H7 (cell line): Measurements from ENCODE around the gene GUK1. TPM values are rescaled to one million over a fixed set of nuclear protein-coding genes. Genes with fewer than 3 reads are reported as not detected.

ENCODE experiments used
- DNase-seq: peaks from one replicate; pipeline ENCODE4 v3.0.0; 2012
- H3K27me3 ChIP-seq: 2 replicates; pipeline ENCODE4 v1.6.0; 2011; ENCODE audit warnings: mild to moderate bottlenecking, low read length; ENCODE audit not compliant: control insufficient read depth, insufficient read depth
- H3K36me3 ChIP-seq: replicated peaks from 2 replicates; pipeline ENCODE4 v1.5.1; 2011; ENCODE audit warnings: low read length; ENCODE audit not compliant: control insufficient read depth, insufficient read depth
- H3K4me3 ChIP-seq: 2 replicates; pipeline ENCODE4 v1.5.1; 2011; ENCODE audit warnings: low read depth, mild to moderate bottlenecking, control low read depth, low read length, moderate library complexity; ENCODE audit not compliant: insufficient read depth
- total RNA-seq: library from RNA; depleted of rRNA; stranded (reverse); fragments of >200 nt; shearing (Covaris generic); gene quantifications from 2 replicates; pipeline ENCODE4 v1.2.3, GENCODE V29; 2014

The GUK1 gene
- total RNA-seq, 1 experiment from 2014 or later: 216 TPM

DNA sequence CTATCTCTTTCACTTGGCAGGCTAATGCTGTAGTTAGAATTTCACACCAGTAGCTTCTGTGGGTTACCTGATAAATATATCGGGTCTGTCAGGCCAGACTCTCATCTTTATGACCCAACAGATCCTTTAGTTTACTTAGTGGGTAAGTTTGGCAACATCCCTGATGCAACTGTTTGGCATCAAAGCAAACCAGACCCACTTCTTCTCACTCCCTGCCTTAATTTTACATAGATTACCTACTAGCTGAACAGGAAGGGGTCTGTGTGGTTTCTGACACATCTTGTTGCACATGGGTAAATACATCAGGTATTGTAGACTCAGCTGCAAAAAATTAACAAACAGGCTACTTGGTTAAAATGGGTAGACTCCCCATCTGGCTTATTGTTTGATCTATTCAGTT lies 3.2 kb upstream of the GUK1 start:
- Histone ChIP-seq H3K36me3 (no peaks in the 10 kb centered on the region), H3K27me3 (peaks cover 13% of the 10 kb centered on the region; the same call in 1 of the 2 replicates), H3K4me3 (no peak overlapping the region)
- DNase-seq: no peak

DNA sequence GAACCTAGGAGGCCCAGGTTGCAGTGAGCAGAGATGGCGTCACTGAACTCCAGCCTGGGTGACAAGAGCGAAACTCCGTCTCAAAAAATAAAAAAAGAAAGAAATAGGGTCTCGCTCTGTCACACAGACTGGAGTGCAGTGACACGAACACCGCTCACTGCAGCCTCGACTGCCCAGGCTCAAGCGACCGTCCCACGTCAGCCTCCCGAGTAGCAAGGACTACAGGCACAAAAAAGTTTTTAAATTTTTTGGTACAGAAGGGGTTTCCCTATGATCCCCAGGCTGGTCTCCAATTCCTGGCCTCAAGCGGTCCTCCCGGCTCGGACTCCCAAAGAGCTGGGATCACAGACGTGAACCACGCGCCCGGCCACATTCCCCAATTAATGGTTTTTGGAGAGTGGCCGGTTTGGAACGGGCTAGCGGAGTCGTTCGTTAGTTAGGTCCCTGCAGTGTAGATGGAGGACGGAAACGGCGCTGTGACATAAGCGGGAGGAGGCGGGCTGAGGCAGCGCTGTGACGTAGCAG lies 611 bp upstream of the GUK1 start:
- no peaks in the 10 kb centered on the region for H3K36me3 ChIP-seq
- H3K27me3 ChIP-seq: peaks cover 13% of the 10 kb centered on the region; the same call in 1 of the 2 replicates
- H3K4me3 ChIP-seq: peak overlapping the region; percentile 99
- DNase-seq: no peak

DNA sequence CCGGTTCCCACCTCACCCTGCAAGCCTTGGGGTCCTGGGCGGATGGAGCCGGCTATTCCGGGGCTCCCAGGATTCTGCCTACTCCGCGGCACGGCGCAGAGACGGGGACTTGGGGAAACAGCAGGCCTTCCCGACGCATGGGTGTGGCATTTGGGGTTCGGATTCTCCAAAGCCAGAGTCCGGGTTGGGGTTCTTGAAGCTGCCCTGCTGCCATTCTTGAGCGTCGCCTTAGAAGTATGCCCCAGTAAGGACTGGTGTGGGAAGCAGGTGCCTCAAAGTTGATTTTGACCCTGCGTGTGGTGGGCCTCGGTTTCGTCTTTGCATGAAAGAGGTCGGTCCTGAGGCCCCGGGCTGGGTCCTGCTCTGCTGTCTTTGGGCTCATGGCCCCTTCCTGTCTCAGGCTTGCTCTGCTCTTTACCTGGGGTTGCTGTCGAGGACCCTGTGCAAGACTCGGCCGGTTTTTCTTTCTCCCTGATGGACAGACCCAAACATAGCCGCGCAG lies 696 bp downstream of the GUK1 start:
- H3K36me3 ChIP-seq: no peaks in the 10 kb centered on the region
- H3K27me3 ChIP-seq: peaks cover 7% of the 10 kb centered on the region; the same call in 1 of the 2 replicates
- peak overlapping the region; percentile 99 for H3K4me3 ChIP-seq
- DNase-seq: peak; percentile 61

DNA sequence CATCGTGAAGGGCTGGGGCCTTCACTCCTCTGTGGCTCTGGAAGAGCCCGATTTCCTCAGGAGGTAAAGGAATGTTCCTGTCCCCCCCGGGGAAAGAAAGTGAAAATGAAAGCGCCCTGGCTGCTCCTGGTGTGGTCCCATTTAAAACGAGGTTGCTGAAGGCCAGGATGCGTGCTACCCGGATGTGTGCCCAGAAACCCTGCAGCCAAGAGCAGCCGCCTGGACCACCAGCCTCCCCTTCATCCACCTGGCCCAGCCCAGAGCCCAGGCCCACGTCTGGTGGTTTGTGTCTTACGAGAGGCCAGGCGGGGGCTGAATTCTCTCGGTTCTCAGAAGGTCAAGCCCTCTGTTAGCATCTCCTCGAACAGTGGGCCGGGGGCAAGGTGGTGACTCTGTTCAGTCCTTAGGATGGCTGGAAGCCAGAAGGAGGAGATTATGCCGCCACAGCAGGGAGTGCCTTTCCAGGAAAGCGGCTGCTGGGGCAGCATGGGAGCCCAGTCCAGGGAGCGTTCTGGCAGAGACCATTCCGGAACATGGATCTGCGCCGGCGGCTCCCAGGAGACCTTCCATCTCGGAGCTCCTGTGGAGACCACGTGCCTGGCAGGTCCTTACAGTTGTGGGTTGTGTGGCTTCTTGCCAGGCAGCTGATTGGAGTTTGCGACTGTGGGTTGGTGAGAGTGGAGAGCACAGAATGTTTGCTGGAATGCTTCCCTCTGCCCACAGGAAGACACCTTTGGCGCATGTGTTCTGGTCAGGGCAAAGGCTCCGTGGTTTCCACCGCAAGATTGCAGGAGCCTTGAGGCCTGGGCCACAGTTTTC lies 1.4 kb downstream of the GUK1 start:
- Histone ChIP-seq H3K27me3 (peaks cover 5% of the 10 kb centered on the region; the same call in 1 of the 2 replicates), H3K4me3 (peak overlapping the region; percentile 99; the same call in 1 of the 2 replicates), H3K36me3 (no peaks in the 10 kb centered on the region)
- DNase-seq: peak; percentile 53

DNA sequence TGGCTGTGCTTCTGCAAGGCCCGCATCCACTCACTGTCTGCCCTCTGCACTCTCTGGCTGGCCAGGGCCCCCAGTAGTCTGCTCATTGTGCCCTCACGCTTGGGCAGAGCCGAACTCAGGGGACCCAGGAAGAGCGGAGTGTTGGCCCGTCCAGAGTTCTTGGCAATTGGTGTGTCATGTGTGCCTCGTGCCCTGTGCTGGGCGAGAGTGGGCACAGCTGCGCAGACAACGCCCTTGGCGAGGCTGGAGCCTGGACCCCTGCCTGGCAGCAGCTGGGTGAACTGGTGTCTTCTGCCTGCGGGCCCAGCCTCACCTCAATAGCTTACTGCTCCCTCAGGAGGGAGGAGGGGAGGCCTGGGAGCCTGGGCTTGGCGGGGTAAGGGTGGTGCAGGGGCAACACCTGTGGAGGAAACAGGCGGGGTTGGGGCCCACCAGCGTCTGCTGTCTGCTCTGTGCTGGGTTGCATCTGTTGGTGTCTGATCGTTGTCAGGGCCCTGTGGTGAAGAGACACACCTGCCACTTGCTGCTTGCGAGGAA lies 2.1 kb downstream of the GUK1 start:
- peak; percentile 26 for DNase-seq
- no peak overlapping the region for H3K4me3 ChIP-seq
- H3K36me3 ChIP-seq: no peaks in the 10 kb centered on the region
- no peaks in the 10 kb centered on the region for H3K27me3 ChIP-seq

DNA sequence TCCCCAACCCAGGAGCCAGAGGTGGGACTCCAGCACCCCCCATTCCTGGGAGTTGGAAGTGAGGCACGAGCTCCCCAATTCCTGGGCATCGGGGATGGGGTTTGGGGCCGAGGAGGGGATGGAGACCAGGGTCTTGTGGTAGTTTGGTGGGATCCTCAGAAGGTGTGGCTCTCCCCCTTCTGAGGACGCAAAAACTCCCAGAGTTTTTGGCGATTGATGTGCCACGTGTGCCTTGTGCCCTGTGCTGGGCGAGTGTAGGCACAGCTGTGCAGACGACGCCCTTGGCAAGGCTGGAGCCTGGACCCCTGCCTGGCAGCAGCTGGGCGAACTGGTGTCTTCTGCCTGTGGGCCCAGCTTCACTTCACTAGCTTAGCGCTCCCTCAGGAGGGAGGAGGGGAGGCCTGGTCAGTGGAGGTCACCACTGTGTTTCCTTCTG lies 2.6 kb downstream of the GUK1 start:
- peak; percentile 42 for DNase-seq
- Histone ChIP-seq H3K27me3 (no peaks in the 10 kb centered on the region), H3K4me3 (no peak overlapping the region)

DNA sequence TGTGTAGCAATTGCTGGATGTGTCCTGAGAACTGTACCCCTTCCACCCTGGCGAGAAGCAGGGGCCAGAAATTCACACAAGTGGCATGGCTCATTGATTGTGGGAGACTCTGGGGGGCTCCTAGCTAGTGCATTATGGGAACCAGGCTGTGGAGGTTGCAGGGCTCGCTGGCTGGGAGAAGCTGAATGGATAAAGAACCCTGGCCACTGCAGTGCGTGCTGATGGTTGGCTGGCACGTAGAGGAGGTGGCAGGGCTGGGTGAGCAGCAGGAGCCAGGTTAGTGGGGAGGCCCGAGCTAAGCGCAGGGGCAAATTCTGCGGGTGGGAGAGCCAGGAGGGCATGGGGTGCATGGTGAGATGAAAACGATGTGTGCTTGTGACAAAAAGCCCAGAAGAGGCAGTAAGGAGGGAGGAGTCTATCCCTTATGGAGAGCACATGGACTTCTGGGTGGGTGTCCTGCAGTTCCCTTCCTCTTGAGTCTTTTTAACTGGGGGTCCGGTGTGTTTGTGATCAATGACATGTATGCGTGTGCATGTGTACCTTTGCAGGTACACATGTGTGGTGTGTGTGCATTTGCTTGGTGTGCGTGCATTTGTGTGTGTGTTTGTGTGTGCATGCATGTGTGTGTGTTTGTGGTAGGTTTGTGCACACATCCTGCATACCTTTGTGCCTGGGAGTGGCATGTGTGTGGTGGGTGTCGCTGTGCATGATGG lies 3.6 kb downstream of the GUK1 start:
- Histone ChIP-seq H3K27me3 (no peaks in the 10 kb centered on the region), H3K36me3 (no peaks in the 10 kb centered on the region), H3K4me3 (no peak overlapping the region)
- DNase-seq: peak; percentile 49

More for the DNA sequence above, 2.6 kb downstream of the GUK1 start:
- no peaks in the 10 kb centered on the region for H3K36me3 ChIP-seq

DNA sequence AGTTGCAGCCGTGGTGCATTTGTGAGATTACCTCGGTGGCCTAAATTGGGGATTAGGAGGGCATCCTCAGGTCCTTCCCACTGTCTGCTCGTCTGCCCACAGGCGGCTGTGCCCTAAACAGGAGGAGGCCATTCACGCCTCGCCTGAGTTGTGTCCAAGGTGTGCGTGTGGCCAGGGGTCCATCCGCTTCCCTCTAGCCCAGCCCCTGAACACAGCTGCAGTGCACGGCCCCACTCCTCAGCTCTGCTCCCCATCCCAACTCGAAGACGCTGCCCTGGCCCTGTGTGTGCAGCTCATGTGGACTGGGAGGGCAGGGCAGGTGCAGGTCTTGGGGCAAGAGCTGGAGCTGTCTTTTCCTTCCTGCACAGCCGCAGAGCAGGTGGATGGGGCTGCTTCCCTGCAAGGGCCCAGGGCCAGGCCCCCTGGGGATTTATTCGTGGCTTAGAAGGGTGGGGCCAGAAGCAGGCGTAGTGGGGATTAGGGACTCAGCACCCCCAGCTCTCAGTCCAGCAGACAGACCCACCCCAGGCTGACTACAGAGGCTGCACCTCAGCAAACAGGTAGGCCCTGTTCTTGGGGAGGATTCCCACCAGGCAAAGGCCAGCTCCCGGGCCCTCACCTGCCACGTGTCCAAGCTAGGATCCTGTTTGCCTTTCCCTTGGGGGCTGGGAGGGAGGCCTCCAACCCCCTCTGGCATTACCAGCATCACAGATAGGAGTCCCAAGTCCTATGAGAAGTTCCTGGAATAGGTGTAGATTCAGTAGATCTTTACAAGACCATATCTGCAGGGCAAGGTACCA lies 4.3 kb downstream of the GUK1 start:
- no peaks in the 10 kb centered on the region for H3K27me3 ChIP-seq
- H3K36me3 ChIP-seq: no peaks in the 10 kb centered on the region
- H3K4me3 ChIP-seq: no peak overlapping the region
- DNase-seq: peak; percentile 57

DNA sequence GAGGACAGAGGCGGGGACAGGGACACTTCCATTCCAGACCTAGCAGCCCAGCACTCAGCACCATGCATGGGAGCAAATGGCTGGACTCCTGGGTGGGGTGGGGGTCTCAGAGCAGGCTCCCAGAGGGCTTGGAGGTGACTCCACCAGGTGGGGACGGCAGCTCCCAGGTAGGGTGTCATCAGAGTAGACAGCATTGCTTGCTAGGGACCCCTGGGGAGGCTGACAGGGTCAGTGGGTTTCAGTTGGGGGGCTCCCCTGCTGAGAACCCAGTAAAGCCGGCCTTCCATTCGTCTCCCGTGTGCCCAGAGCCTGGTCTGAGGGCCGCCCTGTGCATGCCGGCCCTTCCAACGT lies 4.9 kb downstream of the GUK1 start:
- peak; percentile 47 for DNase-seq
- no peak overlapping the region for H3K4me3 ChIP-seq
- H3K36me3 ChIP-seq: no peaks in the 10 kb centered on the region
- no peaks in the 10 kb centered on the region for H3K27me3 ChIP-seq

DNA sequence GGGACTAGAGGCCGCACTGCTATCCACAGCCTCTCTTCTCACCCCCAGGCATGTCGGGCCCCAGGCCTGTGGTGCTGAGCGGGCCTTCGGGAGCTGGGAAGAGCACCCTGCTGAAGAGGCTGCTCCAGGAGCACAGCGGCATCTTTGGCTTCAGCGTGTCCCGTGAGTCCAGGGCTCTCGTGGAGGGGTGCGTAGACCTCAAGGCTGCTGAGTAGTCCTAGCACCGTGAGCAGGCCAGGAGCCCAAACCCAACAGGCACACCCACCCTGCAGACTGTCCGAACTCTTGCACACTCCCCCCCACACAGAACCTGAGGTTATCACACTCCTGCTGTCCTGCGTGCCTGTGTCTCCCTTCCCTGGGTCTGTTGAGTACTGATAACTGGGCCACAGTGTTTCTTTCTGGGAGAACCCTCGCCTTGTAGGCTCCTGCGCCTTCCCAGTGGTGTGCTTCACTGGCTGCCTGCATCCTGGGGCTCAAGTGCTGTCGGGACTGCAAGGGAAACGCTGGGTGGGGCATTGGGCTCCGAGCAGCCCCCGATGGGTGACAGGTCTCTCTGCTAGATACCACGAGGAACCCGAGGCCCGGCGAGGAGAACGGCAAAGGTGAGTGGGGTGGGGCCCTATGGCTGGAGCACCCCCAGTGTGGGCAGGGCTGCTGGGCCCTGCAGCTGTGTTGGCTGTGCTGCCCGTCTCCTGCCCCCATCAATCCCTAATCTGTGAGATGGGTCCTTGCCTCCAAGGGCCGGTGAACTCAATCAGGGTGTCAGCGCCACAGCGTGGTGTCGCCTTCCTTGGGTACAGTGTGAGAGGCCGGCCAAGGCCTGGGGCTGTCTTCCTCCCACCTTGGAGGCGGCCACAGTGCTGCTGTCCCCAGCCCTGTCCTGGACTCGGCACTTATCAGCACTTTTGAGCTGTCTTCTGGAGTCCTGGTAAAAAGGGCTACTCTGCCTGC lies 5.7 kb downstream of the GUK1 start:
- Histone ChIP-seq H3K27me3 (no peaks in the 10 kb centered on the region), H3K4me3 (no peak overlapping the region), H3K36me3 (no peaks in the 10 kb centered on the region)
- DNase-seq: peak; percentile 43

DNA sequence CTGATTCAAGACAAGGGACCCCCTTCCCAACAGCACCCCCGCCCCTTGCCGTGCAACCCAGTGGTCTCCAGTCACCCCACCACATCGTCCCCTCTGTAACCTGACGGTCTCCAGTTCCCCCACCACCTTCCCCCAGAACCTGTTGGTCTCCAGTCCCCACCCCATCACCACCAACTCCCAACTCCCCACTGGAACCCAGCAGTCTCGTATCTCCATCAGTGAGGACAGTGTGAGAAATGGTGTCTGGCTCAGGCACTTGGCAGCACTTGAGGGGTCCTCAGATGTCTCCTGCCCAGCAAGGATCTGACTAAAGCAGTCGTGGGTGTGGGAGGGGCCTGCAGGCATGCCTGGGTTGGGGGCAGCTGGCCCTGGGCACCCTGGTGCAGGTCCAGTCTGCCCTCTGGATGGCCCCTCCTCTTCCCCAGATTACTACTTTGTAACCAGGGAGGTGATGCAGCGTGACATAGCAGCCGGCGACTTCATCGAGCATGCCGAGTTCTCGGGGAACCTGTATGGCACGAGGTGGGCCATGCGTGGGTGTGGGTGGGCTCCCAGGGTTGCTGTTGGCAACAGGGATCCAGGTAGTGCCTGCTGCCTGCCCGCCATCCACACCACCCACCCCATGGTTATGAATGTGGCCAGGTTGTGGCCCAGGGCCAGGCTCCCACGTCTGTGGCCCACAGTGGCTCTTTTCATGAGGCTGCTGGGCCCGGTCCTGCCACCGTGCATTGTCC lies 6.5 kb downstream of the GUK1 start:
- H3K36me3 ChIP-seq: no peaks in the 10 kb centered on the region
- peak; percentile 43 for DNase-seq
- no peaks in the 10 kb centered on the region for H3K27me3 ChIP-seq
- H3K4me3 ChIP-seq: no peak overlapping the region

DNA sequence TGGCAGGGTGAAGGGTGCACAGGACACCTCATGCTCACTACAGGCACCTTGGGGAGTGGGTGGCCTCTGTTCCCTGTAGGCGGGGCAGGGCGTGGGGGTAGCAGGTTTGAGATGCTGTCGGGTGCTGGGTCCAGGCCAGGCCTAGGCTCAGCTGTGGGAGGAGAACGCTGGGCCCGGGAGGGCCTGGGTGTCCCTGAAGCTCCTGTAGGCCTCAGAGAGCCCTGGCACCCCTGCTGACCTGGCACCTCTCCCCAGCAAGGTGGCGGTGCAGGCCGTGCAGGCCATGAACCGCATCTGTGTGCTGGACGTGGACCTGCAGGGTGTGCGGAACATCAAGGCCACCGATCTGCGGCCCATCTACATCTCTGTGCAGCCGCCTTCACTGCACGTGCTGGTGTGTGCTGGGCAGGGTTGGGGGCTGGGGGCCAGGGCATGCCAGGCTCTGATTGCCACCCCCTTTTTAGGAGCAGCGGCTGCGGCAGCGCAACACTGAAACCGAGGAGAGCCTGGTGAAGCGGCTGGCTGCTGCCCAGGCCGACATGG lies 7.1 kb downstream of the GUK1 start:
- peak; percentile 43 for DNase-seq
- no peaks in the 10 kb centered on the region for H3K36me3 ChIP-seq
- no peaks in the 10 kb centered on the region for H3K27me3 ChIP-seq
- no peak overlapping the region for H3K4me3 ChIP-seq
